ENCODE results near the gene USP47.

Gene USP47

DNA sequence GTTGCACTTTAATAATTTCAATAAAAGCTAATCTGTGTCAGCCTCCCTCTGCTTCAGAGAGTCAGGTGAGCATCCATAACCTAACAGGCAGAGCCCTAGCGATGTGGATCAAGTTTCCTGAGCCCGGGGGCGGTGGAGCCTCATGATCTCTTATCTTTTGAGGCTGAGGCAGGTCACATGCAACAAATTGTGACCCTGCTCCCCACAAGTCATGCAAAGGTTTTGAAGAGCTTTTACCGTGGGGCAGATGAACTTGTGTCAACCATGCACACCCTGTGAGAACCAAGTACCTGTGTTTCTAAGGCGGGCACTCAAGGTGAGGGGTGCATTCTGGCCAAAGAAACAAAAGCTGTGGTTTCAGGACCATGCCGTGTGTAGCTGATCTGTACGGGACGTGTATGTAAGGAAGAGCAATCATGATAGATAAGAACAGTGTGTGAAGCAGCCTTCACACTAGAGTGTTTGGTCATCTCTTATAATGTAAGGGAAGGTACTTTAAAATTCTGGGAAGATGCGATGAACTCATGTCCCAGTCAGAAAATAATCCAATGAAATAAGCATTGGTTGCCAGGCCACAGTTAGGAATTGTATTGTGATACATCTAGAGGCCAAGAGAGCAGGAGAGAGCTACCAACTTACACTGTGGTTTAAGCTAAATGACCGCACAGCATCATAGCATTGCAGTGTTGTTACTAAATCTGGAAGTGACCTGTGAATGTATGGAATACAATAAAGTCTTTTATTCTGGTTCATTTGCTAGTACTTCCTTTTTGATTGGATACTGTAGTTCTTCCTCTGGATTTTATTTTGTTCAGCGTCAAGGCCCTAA is 116.8 kb downstream of the USP47 start:
- DNase-seq (ENCODE audit: insufficient read length, low spot score) (no peak), FAIRE-seq (no peak)
- TF ChIP-seq, protein P1, sequence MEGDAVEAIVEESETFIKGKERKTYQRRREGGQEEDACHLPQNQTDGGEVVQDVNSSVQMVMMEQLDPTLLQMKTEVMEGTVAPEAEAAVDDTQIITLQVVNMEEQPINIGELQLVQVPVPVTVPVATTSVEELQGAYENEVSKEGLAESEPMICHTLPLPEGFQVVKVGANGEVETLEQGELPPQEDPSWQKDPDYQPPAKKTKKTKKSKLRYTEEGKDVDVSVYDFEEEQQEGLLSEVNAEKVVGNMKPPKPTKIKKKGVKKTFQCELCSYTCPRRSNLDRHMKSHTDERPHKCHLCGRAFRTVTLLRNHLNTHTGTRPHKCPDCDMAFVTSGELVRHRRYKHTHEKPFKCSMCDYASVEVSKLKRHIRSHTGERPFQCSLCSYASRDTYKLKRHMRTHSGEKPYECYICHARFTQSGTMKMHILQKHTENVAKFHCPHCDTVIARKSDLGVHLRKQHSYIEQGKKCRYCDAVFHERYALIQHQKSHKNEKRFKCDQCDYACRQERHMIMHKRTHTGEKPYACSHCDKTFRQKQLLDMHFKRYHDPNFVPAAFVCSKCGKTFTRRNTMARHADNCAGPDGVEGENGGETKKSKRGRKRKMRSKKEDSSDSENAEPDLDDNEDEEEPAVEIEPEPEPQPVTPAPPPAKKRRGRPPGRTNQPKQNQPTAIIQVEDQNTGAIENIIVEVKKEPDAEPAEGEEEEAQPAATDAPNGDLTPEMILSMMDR (IDR thresholded peaks at IDR 0.05; ENCODE audit: insufficient read depth, missing control alignments) = no peak

DNA sequence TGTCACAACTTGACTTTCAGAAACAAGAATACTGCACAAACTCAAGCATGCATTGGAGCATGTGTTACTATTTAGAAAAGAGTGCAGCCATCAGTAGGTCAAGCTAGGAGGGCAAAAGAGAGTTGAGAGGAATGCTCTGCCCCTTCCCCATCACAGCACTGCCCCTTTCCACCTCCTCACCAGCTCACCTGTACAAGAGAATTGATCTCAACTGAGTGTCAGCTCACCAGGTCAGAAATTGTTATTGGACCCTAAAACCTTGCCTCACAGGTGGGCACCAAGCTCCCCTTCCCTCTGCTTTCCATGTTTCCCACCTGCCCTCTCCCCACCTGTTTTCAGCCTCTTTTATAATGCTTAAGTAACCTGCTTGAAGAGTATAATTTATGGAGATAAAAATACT is 117.8 kb downstream of the USP47 start:
- TF ChIP-seq, protein P1 (IDR thresholded peaks at IDR 0.05; ENCODE audit: insufficient read depth, missing control alignments) = no peak
- FAIRE-seq (no peak), DNase-seq (ENCODE audit: insufficient read length, low spot score) (no peak)

DNA sequence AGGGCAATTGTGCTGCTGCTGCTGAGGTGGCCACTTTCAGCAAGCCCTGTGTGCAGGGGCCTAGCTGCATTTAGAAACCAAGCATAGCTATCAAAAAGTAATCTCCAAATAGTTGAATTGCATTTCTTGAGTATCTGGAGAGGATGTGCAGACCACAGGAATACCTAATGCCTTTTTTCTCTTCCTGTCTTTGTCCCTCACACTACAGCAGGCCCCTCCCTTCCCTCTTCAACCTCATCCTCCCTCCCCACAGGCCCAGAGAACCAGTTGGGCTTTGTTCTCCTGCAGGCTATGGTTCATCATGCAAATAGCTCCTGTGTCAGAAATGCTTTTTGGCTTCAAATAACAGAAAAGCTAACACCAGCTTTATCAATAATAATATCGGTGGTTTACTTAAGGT is 118.9 kb downstream of the USP47 start:
- FAIRE-seq = no peak
- no peak for DNase-seq (ENCODE audit: insufficient read length, low spot score)
- TF ChIP-seq, protein P1 (IDR thresholded peaks at IDR 0.05; ENCODE audit: insufficient read depth, missing control alignments) = no peak

DNA sequence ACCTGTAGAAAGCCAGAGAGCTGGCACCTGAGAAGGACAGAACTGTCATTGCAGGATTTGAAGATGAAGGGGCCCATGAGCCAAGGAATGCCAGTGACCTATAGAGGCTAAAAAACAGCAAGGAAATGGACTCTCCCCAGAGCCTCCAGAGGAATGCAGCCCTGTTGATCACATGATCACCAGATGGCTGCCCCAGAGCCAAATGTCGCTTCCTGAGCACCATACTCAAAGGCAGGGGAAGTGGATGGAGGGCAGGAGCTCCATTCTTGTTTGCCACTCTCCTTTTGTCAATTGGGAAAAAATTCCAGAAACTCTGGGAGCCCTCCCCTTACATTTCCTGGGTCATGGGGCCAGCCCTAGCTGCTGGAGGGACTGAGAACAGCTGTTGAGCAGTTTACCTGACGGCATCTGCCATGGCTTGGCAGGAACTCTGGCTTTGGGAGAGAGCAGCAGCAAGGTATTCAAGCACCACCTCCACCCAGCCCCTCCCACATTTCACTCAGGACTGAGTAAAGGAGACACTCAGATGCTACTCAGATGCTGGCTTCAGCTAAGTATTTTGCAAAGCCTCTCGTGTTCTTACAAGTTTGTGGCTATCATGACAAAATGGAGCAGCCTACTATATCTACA is 119.7 kb downstream of the USP47 start:
- DNase-seq (ENCODE audit: insufficient read length, low spot score) (no peak), FAIRE-seq (no peak)
- TF ChIP-seq, protein P1 (IDR thresholded peaks at IDR 0.05; ENCODE audit: insufficient read depth, missing control alignments) = no peak

DNA sequence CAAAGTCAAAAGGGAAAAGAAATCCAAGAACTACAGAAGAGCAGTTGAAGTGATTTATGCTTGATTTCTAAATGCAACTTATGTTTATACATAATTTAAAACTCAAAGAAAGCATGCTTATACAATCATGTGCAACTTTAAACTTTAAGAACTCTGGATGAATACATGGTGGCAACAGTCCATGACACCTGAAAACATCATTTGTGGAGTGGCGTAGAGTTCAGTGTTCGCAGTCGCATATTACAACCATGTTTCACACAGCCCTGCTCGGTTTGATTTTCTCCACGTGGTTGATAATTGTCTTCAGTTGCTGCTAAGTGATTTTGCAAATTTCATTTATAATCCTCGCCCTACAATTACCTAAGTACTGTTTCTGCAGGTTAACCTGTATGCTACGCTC is 121.3 kb downstream of the USP47 start:
- no peak for FAIRE-seq
- no peak for DNase-seq (ENCODE audit: insufficient read length, low spot score)
- TF ChIP-seq, protein P1 (IDR thresholded peaks at IDR 0.05; ENCODE audit: insufficient read depth, missing control alignments) = no peak

DNA sequence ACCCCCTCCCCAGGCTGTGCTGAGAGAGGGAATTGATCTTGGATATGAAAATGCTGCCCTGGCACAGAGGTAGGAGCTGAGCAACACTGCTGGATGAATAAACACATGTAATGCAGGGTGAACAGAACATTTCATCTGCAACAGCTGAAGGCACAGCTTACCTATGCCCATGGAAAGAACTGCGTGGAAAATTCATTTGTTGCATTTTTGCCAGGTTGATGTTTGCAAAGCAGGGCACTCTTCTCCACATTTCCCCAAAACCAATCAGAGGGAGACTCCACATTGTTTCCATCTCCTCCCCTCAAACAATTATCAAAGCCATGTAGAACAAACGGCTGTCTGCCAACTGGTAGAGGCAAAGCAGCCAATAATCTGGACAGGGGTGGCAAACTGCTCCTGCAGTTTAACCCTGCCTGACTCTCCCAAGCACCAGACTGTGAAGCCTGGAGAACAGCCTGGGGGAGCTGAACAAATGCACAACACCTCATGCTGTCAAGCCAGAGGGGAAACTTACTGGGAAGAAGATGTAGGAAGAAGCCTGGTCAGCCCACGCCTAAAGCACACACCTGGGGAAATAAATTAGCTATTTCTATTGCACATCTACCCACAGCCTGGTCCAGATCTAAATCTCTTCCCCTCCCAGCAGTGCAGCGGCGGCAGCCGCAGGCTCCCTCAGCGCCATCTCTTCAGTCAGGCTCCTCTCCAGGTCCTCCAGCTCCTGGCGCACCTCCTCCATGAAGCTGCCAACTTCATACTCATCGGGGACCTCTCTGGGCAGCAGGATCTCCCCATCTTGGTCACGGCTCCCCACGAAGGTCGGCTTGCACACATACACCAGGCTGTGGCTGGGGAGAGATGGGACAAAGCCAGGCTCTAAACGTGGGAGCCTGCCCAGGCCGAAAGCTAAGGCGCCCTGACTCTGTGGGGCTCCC is 122.3 kb downstream of the USP47 start:
- TF ChIP-seq, protein P1 (IDR thresholded peaks at IDR 0.05; ENCODE audit: insufficient read depth, missing control alignments) = no peak
- DNase-seq (ENCODE audit: insufficient read length, low spot score) (no peak), FAIRE-seq (no peak)

Measured in D721Med (cell line).